ENCODE results near the gene GAS7. TPM values are rescaled to one million over a fixed set of nuclear protein-coding genes. Genes with fewer than 3 reads are reported as not detected.

The GAS7 gene
- total and polyA plus RNA-seq, 12 donors, result 19.8 to 111 (median 61.8) TPM

GRCh38 chr17:10117581-10118001, 80.8 kb downstream of the GAS7 start:
- peak overlapping the region in 7 of 10 donors; percentile 22 to 97 (median 68) for H3K27ac ChIP-seq
- ATAC-seq, result no peak
- H3K9me3 ChIP-seq, result no peaks in the 10 kb centered on the region
- peak in 4 of 9 donors; percentile 23 to 36 (median 32) for TF ChIP-seq CTCF (IDR thresholded peaks at IDR 0.05)
- no peaks in the 10 kb centered on the region for H3K36me3 ChIP-seq
- no peak overlapping the region for H3K4me3 ChIP-seq
- no peaks in the 10 kb centered on the region for H3K27me3 ChIP-seq
- intact Hi-C loops (cut with DNase I), result loop anchor here in 4 of 10 donors (5.0 to 10.0 kb wide), 5 partner anchors 60 to 107 kb away; partner anchors contain the start of gene GAS7 (in 2 of the 4)
- no peak for DNase-seq
- H3K4me1 ChIP-seq, result peaks cover 11 to 100% (median 82%) of the 10 kb centered on the region in 9 donors
- 69 to 73% methylated on average over 7 of the region's 7 CpGs for WGBS, 2 donors

GRCh38 chr17:10116753-10117420, 81.5 kb downstream of the GAS7 start:
- H3K36me3 ChIP-seq, result no peaks in the 10 kb centered on the region
- peak overlapping the region in 7 of 10 donors; percentile 41 to 97 (median 92) for H3K27ac ChIP-seq
- DNase-seq (no peak), ATAC-seq (no peak)
- H3K4me1 ChIP-seq, result peaks cover 11 to 100% (median 75%) of the 10 kb centered on the region in 9 donors
- no peaks in the 10 kb centered on the region for H3K9me3 ChIP-seq
- no peak overlapping the region for H3K4me3 ChIP-seq
- no peaks in the 10 kb centered on the region for H3K27me3 ChIP-seq
- no peak for TF ChIP-seq CTCF (IDR thresholded peaks at IDR 0.05)
- WGBS, 2 donors, result 58 to 69% methylated on average over 5 of the region's 5 CpGs
- intact Hi-C loops (cut with DNase I), result loop anchor here in 4 of 10 donors (5.0 to 10.0 kb wide), 5 partner anchors 60 to 108 kb away; partner anchors contain the start of gene GAS7 (in 2 of the 4)

- H3K27me3 ChIP-seq, result no peaks in the 10 kb centered on the region
- H3K4me1 ChIP-seq, result peaks cover 9 to 95% (median 70%) of the 10 kb centered on the region in 9 donors
- H3K27ac ChIP-seq, result peak overlapping the region in 9 of 10 donors; percentile 26 to 97 (median 93)
- H3K36me3 ChIP-seq, result no peaks in the 10 kb centered on the region
- 76 to 85% methylated on average over 5 of the region's 5 CpGs for WGBS, 2 donors
- no peak overlapping the region for H3K4me3 ChIP-seq
- TF ChIP-seq CTCF (IDR thresholded peaks at IDR 0.05), result no peak
- intact Hi-C loops (cut with DNase I), result loop anchor here in 4 of 10 donors (5.0 to 10.0 kb wide), 5 partner anchors 59 to 109 kb away; partner anchors contain the start of gene GAS7 (in 2 of the 4)
- H3K9me3 ChIP-seq, result no peaks in the 10 kb centered on the region
- ATAC-seq, result no peak
- DNase-seq, result no peak
Observed at GRCh38 chr17:10116267-10116666, 82.1 kb downstream of the GAS7 start.

- WGBS, 2 donors, result 82% methylated on average over 4 of the region's 4 CpGs
- ATAC-seq, result no peak
- Histone ChIP-seq H3K27ac (peak overlapping the region; percentile 84 to 97 (median 92)), H3K36me3 (no peaks in the 10 kb centered on the region), H3K27me3 (no peaks in the 10 kb centered on the region), H3K4me3 (peak overlapping the region in 7 of 10 donors; percentile 17 to 43 (median 33)), H3K9me3 (no peaks in the 10 kb centered on the region), H3K4me1 (peaks cover 6 to 88% (median 62%) of the 10 kb centered on the region in 9 donors)
- DNase-seq, result no peak
- intact Hi-C loops (cut with DNase I), result loop anchor here in 4 of 10 donors (5.0 to 10.0 kb wide), 5 partner anchors 58 to 109 kb away; partner anchors contain the start of gene GAS7 (in 2 of the 4)
- TF ChIP-seq CTCF (IDR thresholded peaks at IDR 0.05), result no peak
Observed at GRCh38 chr17:10115536-10115932, 82.9 kb downstream of the GAS7 start.

All from heart right ventricle (tissue), 16 donors.